Loucy (cell line): ENCODE data around the gene KANSL1L.

Experiments used
- EZH2phosphoT487 ChIP-seq: fragments of 200-600 bp; IDR thresholded peaks from 2 replicates; pipeline ENCODE4 v1.6.1; 2018; ENCODE audit warnings: antibody characterized with exemption, mild to moderate bottlenecking, moderate library complexity, borderline replicate concordance
- TF ChIP-seq, protein P1 (sequence below): fragments of 200-600 bp; sonication (generic); conservative IDR thresholded peaks from 2 replicates; pipeline ENCODE4 v1.5.1; 2014; ENCODE audit warnings: mild to moderate bottlenecking, antibody characterized with exemption, low read length

DNA sequence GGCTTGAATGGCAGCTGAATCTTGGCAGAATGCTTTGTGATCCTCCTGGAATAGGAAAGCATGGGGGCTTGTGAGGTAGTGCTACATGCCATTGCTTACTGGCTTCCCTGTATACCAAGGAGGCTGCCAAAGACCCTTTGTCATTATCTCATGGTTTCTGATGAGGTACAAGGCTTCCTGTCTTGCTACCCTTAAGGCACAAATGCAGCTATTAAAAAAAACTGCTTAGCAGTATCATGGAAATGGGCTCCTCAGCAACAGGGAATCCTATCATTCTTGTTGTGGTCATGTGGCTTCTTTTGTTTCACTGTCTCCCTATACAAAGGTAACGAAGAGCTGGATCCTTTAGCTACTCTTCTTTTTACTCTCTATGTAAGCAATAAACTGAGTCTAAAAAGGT is 6.6 kb upstream of the KANSL1L start:
- TF ChIP-seq, protein P1, sequence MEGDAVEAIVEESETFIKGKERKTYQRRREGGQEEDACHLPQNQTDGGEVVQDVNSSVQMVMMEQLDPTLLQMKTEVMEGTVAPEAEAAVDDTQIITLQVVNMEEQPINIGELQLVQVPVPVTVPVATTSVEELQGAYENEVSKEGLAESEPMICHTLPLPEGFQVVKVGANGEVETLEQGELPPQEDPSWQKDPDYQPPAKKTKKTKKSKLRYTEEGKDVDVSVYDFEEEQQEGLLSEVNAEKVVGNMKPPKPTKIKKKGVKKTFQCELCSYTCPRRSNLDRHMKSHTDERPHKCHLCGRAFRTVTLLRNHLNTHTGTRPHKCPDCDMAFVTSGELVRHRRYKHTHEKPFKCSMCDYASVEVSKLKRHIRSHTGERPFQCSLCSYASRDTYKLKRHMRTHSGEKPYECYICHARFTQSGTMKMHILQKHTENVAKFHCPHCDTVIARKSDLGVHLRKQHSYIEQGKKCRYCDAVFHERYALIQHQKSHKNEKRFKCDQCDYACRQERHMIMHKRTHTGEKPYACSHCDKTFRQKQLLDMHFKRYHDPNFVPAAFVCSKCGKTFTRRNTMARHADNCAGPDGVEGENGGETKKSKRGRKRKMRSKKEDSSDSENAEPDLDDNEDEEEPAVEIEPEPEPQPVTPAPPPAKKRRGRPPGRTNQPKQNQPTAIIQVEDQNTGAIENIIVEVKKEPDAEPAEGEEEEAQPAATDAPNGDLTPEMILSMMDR = no peak
- no peak for TF ChIP-seq EZH2phosphoT487
